Measurements from ENCODE around the gene SCMH1.

The SCMH1 gene

DNA sequence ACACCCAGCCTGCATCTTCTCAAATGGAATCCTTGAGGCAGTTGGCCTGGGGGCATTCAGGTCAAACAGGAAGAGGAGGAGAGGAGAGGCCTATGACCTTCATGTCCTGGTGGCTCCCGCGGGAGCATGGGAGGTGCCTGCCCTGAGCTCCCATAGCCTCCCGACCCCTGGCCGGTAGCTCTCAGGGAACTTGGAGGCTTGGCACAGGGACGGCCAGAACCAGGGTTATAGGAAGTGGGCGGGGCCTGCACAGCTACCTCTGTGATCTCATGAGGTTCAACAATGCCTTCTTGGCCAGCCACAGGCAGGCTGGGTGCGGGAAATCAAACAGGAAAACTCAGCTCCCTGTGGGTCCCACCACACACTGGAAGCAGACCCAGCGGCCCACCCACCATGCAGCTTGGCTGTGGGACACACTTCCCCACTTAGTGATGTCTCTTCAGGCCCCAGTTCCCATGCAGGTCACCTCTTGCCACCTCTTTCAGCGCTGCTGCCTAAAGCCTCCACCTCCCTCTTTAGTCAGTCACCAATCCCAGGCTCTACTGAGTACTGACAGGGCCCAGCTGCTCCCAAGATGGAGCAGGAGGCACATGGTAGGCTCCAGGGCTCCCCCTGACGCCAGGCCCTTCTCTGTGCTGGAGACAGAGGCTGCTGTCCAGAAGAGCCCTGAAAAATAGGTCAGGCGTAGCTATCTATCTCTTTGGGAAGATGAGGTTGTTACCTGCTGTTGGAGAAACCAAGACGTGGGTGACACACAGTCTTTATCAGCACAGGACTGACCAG, 220.4 kb downstream of the SCMH1 start, which contains the start of gene SLFNL1:
Gene SLFNL1, minus strand, starts transcription at position 200 of the 783 bp plus-strand sequence. CDS start 1,065 bp downstream, outside the sequence.
- no peak within 1 kb of the TSS for H3K27ac ChIP-seq
- TF ChIP-seq CTCF (IDR thresholded peaks at IDR 0.05), result no peak
- peaks cover 10% of the 10 kb centered on the region for H3K4me1 ChIP-seq
- H2AFZ ChIP-seq, result no peak within 1 kb of the TSS
- no peak within 1 kb of the TSS for H3K9ac ChIP-seq
- H3K79me2 ChIP-seq, result no peaks in the 10 kb centered on the region
- no peaks in the 10 kb centered on the region for H3K36me3 ChIP-seq (ENCODE audit: control insufficient read depth, insufficient read depth, low read length)
- no peak within 1 kb of the TSS for H3K4me2 ChIP-seq (ENCODE audit: low read length)
- no peaks in the 10 kb centered on the region for H3K9me3 ChIP-seq (ENCODE audit: control insufficient read depth, low read length)
- no peak within 1 kb of the TSS for H3K4me3 ChIP-seq (ENCODE audit: low read depth, low read length)
- H3K27me3 ChIP-seq (ENCODE audit: control insufficient read depth, insufficient read depth, low read length), result no peaks in the 10 kb centered on the region

GRCh38 chr1:41020654-41021053, 221.5 kb downstream of the SCMH1 start:
- no peak overlapping the region for H2AFZ ChIP-seq
- TF ChIP-seq CTCF (IDR thresholded peaks at IDR 0.05), result no peak
- no peaks in the 10 kb centered on the region for H3K9me3 ChIP-seq (ENCODE audit: control insufficient read depth, low read length)
- H3K36me3 ChIP-seq (ENCODE audit: control insufficient read depth, insufficient read depth, low read length), result no peaks in the 10 kb centered on the region
- peaks cover 10% of the 10 kb centered on the region for H3K4me1 ChIP-seq
- H3K27me3 ChIP-seq (ENCODE audit: control insufficient read depth, insufficient read depth, low read length), result no peaks in the 10 kb centered on the region
- no peak overlapping the region for H3K4me3 ChIP-seq (ENCODE audit: low read depth, low read length)
- H3K4me2 ChIP-seq (ENCODE audit: low read length), result no peak overlapping the region
- H3K79me2 ChIP-seq, result no peaks in the 10 kb centered on the region
- no peak overlapping the region for H3K27ac ChIP-seq
- no peak overlapping the region for H3K9ac ChIP-seq

DNA sequence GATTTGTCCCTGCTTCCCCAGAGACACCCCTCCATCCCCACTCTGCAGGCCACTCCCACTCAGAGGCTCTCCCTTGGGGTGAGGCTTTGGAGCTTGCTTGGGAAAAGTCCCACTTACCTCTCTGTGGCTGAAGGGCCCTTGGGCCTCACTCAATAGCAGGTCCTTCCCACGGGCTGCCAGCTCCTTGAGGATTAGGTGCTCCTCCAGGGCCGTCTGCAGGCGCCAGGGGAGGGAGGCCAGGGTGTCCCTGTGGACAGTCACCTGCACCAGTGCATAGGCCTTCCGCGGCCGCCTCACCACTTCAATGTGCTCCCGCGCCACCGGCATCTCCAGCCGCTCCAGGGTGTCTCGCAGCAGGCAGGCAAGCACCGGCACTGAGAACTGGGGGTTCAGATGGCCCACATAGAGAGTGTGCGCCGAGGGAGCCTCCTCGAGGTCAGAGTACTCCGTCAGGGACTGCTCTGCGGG, 222.0 kb downstream of the SCMH1 start:
- no peaks in the 10 kb centered on the region for H3K79me2 ChIP-seq
- no peaks in the 10 kb centered on the region for H3K9me3 ChIP-seq (ENCODE audit: control insufficient read depth, low read length)
- no peak for TF ChIP-seq CTCF (IDR thresholded peaks at IDR 0.05)
- H3K36me3 ChIP-seq (ENCODE audit: control insufficient read depth, insufficient read depth, low read length), result no peaks in the 10 kb centered on the region
- H3K4me3 ChIP-seq (ENCODE audit: low read depth, low read length), result no peak overlapping the region
- H2AFZ ChIP-seq, result no peak overlapping the region
- peaks cover 10% of the 10 kb centered on the region for H3K4me1 ChIP-seq
- H3K4me2 ChIP-seq (ENCODE audit: low read length), result no peak overlapping the region
- no peak overlapping the region for H3K27ac ChIP-seq
- H3K9ac ChIP-seq, result no peak overlapping the region
- H3K27me3 ChIP-seq (ENCODE audit: control insufficient read depth, insufficient read depth, low read length), result no peaks in the 10 kb centered on the region

DNA sequence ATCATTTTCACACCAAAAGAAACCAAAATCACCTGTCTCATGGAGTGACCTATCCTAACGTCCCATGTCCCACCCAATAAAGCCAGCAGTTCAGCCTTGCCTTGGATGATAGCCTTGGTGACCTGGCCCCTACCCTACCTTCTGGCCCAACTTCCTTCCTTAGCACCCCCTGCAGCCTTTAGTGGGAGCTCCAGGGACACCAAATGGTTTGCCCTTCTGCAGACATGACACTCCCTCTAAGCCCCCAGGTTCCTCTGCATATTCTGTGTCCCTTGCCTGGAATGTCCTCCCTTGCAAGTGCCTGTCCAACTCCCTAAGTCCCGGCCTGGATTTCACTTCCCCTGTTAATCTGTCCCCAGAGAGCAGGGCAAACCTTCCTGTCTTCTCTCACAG, 222.8 kb downstream of the SCMH1 start:
- Histone ChIP-seq H3K36me3 (ENCODE audit: control insufficient read depth, insufficient read depth, low read length) (no peaks in the 10 kb centered on the region), H3K4me2 (ENCODE audit: low read length) (no peak overlapping the region), H3K9ac (no peak overlapping the region), H3K79me2 (no peaks in the 10 kb centered on the region), H3K27me3 (ENCODE audit: control insufficient read depth, insufficient read depth, low read length) (no peaks in the 10 kb centered on the region), H3K9me3 (ENCODE audit: control insufficient read depth, low read length) (no peaks in the 10 kb centered on the region), H2AFZ (no peak overlapping the region), H3K4me3 (ENCODE audit: low read depth, low read length) (no peak overlapping the region), H3K27ac (no peak overlapping the region), H3K4me1 (peaks cover 10% of the 10 kb centered on the region)
- no peak for TF ChIP-seq CTCF (IDR thresholded peaks at IDR 0.05)

DNA sequence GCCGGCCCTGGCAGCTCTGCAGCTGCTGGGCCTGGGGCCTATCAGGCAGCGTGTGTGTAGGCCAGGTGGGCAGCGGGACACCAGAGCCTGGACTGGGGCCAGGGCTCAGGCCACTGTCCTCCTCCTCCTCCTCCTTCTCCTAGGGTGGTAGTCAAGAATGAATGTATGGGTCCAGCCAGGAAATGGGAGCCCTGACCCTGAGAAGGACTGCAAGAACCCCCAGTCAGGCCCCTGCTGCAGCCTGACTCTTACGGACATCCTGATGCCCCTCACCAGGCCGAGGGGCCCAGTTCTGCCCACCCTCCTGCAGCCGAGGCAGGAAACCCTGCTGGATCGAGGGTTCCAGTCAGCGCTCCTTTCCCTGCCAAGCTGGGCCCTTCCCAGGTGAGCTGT, 224.1 kb downstream of the SCMH1 start:
- no peaks in the 10 kb centered on the region for H3K27me3 ChIP-seq (ENCODE audit: control insufficient read depth, insufficient read depth, low read length)
- H3K4me2 ChIP-seq (ENCODE audit: low read length), result no peak overlapping the region
- H3K27ac ChIP-seq, result no peak overlapping the region
- no peaks in the 10 kb centered on the region for H3K9me3 ChIP-seq (ENCODE audit: control insufficient read depth, low read length)
- no peak overlapping the region for H2AFZ ChIP-seq
- H3K79me2 ChIP-seq, result no peaks in the 10 kb centered on the region
- H3K9ac ChIP-seq, result no peak overlapping the region
- peaks cover 10% of the 10 kb centered on the region for H3K4me1 ChIP-seq
- no peak for TF ChIP-seq CTCF (IDR thresholded peaks at IDR 0.05)
- no peaks in the 10 kb centered on the region for H3K36me3 ChIP-seq (ENCODE audit: control insufficient read depth, insufficient read depth, low read length)
- no peak overlapping the region for H3K4me3 ChIP-seq (ENCODE audit: low read depth, low read length)
